CD4-positive, alpha-beta T cell treated with Interleukin-15 for 4 hours (primary cell): ENCODE measurements around the gene TSPAN18.

Experiments used
- DNase-seq: peaks from one replicate; pipeline ENCODE4 v3.0.0-alpha.2; 2020; ENCODE audit warnings: low spot score

TSPAN18 gene

GRCh38 chr11:44823006-44823405 lies 96.2 kb downstream of the TSPAN18 start:
- no peak for DNase-seq

GRCh38 chr11:44823868-44824267 lies 97.1 kb downstream of the TSPAN18 start:
- no peak for DNase-seq

- DNase-seq = no peak
These were observed 97.5 kb downstream of the TSPAN18 start for GRCh38 chr11:44824300-44824704.

- no peak for DNase-seq
These were observed 98.5 kb downstream of the TSPAN18 start for GRCh38 chr11:44825058-44825785.

- no peak for DNase-seq
These were observed 100.3 kb downstream of the TSPAN18 start for GRCh38 chr11:44826922-44827643.

GRCh38 chr11:44828296-44828695 lies 101.5 kb downstream of the TSPAN18 start:
- no peak for DNase-seq

- no peak for DNase-seq
These were observed 103.1 kb downstream of the TSPAN18 start for GRCh38 chr11:44829838-44830237.

- no peak for DNase-seq
These were observed 105.0 kb downstream of the TSPAN18 start for GRCh38 chr11:44831605-44832394.

GRCh38 chr11:44832452-44832851 lies 105.7 kb downstream of the TSPAN18 start:
- no peak for DNase-seq

- no peak for DNase-seq
These were observed 106.6 kb downstream of the TSPAN18 start for GRCh38 chr11:44833221-44833876.

- no peak for DNase-seq
These were observed 107.2 kb downstream of the TSPAN18 start for GRCh38 chr11:44833877-44834452.

GRCh38 chr11:44834846-44835245 lies 108.1 kb downstream of the TSPAN18 start:
- DNase-seq = no peak

GRCh38 chr11:44835296-44835695 lies 108.5 kb downstream of the TSPAN18 start:
- DNase-seq = no peak

GRCh38 chr11:44835938-44836337 lies 109.2 kb downstream of the TSPAN18 start:
- DNase-seq = no peak

GRCh38 chr11:44837661-44838060 lies 110.9 kb downstream of the TSPAN18 start:
- no peak for DNase-seq

- no peak for DNase-seq
These were observed 112.8 kb downstream of the TSPAN18 start for GRCh38 chr11:44839458-44840084.

- no peak for DNase-seq
These were observed 113.3 kb downstream of the TSPAN18 start for GRCh38 chr11:44840085-44840478.

- DNase-seq = no peak
These were observed 113.9 kb downstream of the TSPAN18 start for GRCh38 chr11:44840521-44841251.

- DNase-seq = no peak
These were observed 115.5 kb downstream of the TSPAN18 start for GRCh38 chr11:44842220-44842619.

GRCh38 chr11:44846852-44847251 lies 120.1 kb downstream of the TSPAN18 start:
- DNase-seq = no peak

- no peak for DNase-seq
These were observed 120.6 kb downstream of the TSPAN18 start for GRCh38 chr11:44847316-44847715.
